Stimulated activated CD4-positive, alpha-beta T cell treated with anti-CD3 and anti-CD28 coated beads, Interleukin-2, amount 100 ng/mL, for 24 hours (primary cell): ENCODE measurements around the gene COX6A1.
"Not testable (repeated sequence)": the region's sequence is repeated elsewhere in the genome, so short reads cannot be mapped to it uniquely, and the experiment has no call there.

Source experiments
- DNase-seq, 2 donors: peaks; one replicate each; pipeline ENCODE4 v3.0.0-alpha.2; 2020

COX6A1 gene

DNA sequence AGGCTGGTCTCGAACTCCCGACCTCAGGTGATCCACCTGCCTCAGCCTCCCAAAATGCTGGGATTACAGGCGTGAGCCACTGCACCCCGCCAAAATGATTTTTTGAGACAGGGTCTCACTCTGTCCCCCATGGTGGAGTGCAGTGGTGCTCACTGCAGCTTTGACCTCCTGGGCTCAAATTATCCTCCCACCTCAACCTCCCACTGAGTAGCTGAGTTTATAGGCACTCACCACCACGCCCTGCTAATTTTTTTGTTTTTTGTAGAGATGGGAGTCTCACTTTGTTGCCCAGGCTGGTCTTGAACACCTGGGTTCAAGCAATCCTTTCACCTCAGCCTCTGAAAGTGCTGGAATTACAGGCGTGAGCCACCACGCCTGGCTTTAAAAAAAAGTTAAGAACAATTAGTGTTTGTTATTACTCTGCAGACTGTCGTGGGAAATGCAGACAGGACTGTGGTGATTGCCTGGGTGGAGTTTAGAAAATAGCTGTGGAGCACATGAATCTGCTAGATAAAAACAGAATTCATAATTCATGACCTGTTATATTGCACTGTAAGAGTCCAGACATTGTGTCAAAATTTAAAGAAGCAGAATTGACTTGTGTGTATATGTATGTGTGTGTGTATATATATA lies 9.2 kb upstream of the COX6A1 start:
- no peak for DNase-seq

- no peak for DNase-seq
Observed at GRCh38 chr12:120429368-120429767, 8.5 kb upstream of the COX6A1 start.

- no peak for DNase-seq
Observed at GRCh38 chr12:120432772-120433525, 5.0 kb upstream of the COX6A1 start.

DNA sequence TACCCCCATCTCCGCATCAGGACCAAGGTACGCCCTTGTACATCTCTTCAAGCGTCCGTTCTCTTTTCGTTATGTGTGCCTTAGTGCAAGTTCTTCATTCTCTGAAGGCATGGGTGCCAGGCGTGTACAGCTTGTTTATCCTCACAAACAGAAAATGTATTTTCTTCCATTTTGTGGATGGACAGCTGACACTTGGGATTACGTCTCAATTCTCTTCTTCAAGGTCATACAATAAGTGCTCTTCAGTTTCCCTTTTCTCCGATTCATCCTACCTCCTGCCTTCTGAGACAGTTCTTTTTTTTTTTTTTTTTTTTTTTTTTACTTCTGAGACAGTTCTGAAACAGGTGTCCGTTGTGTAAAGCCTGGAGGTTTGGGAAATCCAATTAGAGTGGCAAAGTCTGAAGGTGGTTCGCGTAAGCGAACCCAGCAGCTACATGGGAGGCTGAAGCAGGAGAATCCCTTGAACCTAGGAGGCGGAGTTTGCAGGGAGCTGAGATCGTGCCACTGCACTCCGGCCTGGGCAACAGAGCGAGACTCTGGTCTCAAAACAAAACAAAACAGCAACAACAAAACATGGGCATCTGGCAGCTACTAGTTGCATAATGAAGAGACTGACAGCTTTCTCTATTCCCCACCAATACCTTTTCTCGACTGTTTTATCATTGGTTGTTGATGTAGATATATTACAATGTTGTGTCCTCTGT lies 734 bp downstream of the COX6A1 start:
- no peak for DNase-seq

DNA sequence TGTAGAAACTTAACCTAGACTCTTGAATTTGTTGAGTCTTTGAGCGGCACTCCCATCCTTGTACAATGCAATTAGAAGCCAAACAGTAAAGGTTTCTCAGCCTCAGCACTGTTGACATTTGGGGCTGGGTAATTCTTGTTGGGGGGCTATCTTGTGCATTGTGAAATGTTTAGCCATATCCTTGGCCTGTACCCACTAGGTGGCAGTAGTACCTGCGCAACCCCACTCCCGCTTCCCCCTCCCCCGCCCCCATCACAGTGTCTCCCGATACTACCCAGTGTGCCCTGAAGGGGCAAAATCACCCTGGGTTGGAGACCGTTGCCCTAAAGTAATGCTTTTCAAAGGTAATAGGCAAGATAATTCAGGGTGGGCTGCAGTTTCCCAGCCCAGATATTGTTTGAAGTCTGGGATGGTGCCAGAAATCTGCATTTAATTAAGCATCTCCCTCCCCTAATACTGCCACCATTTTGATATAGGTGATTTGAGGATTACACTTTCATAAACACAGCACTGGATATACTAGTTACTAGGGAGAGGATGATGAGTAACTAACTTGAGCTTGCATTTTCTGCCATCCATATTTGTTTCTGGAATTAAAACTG lies 1.8 kb downstream of the COX6A1 start:
- DNase-seq, result peak; percentile 73 to 80

DNA sequence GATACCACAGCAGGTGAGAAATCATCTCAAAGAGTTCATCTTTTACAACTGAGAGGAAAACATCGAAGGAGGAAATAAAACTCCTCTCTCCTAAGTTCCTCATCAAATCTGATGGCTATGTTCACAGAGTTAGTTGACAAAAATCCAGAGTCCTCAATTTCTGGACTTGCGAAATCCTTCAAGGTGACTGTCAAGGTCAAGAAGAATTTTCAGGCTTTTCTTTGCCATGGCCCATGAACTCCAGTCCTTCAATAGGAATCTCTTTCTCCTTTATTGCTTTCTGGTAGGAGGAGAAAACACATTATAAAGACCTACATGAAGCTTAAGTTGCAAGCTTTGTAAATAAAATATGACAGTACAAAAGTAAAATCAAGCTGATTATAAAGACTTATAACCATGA lies 6.8 kb downstream of the COX6A1 start:
- no peak for DNase-seq

GRCh38 chr12:120445911-120446843 lies 8.3 kb downstream of the COX6A1 start, which contains the start of the genes GATC and TRIAP1:
Gene GATC (plus strand): TSS chr12:120446444. CDS start chr12:120446481, 37 bp downstream.
Gene TRIAP1 (minus strand): TSS chr12:120446384. CDS start chr12:120446372, 12 bp downstream.
- peak; percentile 88 to 92 for DNase-seq

DNA sequence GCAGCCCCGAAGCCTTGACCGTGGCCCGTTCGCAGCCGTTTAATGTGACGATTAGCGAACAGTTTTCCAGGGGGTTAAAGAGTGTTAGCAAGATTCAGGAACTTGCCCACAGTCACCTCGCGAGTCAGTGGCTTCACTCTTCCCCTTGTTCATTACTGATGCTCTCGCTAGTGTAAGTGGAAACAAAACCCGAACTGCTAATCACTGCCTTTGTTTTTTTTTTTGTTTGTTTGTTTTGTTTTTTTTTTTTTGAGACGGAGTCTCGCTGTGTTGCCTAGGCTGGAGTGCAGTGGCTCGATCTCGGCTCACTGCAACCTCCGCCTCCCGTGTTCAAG lies 8.9 kb downstream of the COX6A1 start:
- not testable (repeated sequence) for DNase-seq

GRCh38 chr12:120447992-120448391 lies 10.1 kb downstream of the COX6A1 start:
- DNase-seq, result no peak

DNA sequence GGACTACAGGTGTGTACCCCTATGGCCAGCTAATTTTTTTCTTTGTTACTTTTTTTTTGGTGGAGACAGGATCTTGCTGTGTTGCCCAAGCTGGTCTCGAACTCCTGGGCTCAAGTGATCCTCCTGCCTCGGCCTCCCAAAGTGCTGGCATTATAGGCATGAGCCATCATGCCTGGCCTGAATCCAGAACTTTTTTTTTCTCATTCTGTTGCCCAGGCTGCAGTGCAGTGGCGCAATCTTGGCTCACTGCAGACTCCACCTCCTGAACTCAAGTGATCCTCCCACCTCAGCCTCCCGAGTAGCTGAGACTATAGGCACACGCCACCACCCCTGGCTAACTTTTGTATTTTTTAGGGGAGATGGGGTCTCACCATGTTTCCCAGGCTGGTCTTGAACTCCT lies 14.6 kb downstream of the COX6A1 start:
- DNase-seq, result not testable (repeated sequence)

- DNase-seq, result no peak
Observed at GRCh38 chr12:120453060-120453750, 15.3 kb downstream of the COX6A1 start.

DNA sequence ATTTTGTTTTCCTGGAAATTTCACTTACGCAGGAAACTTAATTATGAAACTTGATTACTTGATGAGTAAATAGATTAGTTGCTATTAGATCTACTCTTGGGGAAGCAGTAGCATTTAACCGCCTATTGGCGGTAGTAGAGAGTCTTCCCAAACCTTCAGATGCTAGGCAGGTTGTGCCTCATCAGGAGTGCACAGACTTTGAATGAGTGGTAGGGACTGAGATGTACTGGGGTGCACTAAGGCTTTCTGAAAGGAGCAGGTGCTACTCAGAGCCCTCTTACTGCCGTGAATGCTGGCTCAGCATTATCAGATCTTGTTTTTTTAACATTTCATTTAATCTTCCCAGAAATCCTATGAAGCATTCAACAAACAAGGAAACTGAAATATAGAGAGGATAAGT lies 16.1 kb downstream of the COX6A1 start:
- DNase-seq, result no peak

- no peak for DNase-seq
Observed at GRCh38 chr12:120455302-120455701, 17.4 kb downstream of the COX6A1 start.

GRCh38 chr12:120457133-120457532 lies 19.2 kb downstream of the COX6A1 start:
- no peak for DNase-seq

- no peak for DNase-seq
Observed at GRCh38 chr12:120460157-120460556, 22.2 kb downstream of the COX6A1 start.

- DNase-seq, result no peak
Observed at GRCh38 chr12:120462099-120462640, 24.3 kb downstream of the COX6A1 start.

DNA sequence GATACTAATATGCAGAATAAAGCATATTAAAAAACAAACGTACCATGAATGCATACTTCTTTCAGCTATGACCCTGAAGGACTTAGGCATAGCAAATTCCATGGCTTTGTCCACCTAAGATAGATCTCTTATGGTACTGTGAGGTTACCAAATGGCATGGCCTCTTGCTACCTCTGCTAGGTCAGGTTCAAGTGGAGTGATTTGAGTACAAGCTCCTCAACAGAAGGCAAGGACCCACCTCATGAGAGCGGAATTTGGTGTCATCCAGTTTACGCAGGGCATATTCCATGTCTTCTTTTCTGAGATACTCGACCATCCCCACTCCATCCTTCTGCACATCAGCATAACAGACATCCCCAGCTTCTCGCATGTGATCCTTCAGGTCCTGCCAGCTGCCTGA lies 25.8 kb downstream of the COX6A1 start:
- no peak for DNase-seq

DNA sequence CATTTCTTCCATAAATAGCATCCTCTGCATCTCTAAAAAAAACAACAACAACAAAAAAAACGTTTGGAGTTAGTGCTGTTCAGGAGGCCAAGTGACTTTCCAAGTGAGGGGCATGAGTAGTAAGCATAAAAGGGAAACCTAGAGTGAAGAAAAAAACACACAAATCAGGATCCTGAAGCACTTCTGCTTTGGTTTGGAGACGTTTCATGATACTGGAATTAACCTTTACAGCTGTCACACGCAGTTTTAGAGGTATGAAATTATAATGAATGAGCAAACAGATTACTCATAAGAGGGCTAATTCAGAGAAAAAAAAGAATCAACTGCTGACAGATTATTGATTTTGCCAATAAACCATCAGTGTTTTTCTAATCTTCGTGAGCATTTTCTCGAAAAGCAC lies 27.8 kb downstream of the COX6A1 start:
- no peak for DNase-seq

- DNase-seq, result peak; percentile 44 to 46
Observed at GRCh38 chr12:120466560-120467315, 28.8 kb downstream of the COX6A1 start.

DNA sequence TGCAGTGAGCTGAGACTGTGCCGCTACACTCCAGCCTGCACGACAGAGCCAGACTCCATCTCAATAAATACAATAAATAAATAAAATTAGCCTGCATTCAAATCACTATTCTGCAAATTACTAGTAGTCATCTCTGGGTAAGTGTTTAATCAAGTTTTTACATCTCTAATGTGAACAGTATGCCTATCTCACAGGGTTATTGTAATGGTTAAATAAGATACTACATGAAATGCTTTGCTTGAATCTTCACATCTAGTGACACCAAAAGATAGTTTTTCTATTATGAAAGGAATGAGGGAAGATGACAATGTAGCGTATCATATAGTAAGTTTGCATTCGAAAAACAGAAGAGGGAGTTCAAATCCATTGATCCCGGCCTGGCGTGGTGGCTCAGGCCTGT lies 29.5 kb downstream of the COX6A1 start:
- DNase-seq, result no peak
